ENCODE data around the gene KIF19. TPM values are rescaled to one million over a fixed set of nuclear protein-coding genes. Genes with fewer than 3 reads are reported as not detected.

The KIF19 gene
- total RNA-seq, 3 donors from 2014 or later, result 0.73 to 7.4 (median 2.4) TPM

DNA sequence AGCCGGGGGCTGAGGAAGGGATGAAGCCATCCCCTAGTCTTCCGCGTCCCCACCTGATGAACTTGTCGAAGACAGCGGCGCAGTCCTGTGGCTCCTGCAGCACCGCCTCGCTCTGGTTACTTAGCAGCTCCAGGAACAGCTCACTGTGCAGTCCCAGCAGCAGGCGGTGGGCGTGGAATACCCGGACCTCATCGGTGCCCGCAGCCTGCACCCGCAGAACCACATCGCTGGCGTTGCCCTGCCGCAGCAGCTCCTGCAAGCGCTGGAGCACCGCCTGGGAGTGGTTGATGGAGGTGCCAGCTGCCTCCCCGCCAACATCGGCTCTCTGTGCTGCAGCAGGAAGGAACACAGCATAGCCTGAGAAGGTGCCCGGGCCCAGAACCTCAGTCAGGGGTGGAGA lies 33.9 kb downstream of the KIF19 start:
- DNase-seq, result no peak
- Histone ChIP-seq H3K4me3 (no peak overlapping the region), H3K36me3 (ENCODE audit: low read depth) (no peaks in the 10 kb centered on the region), H3K9me3 (no peaks in the 10 kb centered on the region), H3K4me1 (ENCODE audit: low read depth) (peaks cover 4% of the 10 kb centered on the region)
- intact Hi-C loops (cut with DNase I, micrococcal nuclease), result no loop called here
- ATAC-seq, result no peak
- TF ChIP-seq, protein P1, sequence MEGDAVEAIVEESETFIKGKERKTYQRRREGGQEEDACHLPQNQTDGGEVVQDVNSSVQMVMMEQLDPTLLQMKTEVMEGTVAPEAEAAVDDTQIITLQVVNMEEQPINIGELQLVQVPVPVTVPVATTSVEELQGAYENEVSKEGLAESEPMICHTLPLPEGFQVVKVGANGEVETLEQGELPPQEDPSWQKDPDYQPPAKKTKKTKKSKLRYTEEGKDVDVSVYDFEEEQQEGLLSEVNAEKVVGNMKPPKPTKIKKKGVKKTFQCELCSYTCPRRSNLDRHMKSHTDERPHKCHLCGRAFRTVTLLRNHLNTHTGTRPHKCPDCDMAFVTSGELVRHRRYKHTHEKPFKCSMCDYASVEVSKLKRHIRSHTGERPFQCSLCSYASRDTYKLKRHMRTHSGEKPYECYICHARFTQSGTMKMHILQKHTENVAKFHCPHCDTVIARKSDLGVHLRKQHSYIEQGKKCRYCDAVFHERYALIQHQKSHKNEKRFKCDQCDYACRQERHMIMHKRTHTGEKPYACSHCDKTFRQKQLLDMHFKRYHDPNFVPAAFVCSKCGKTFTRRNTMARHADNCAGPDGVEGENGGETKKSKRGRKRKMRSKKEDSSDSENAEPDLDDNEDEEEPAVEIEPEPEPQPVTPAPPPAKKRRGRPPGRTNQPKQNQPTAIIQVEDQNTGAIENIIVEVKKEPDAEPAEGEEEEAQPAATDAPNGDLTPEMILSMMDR (IDR thresholded peaks at IDR 0.05), result no peak

GRCh38 chr17:74360899-74361229 lies 34.8 kb downstream of the KIF19 start:
- intact Hi-C loops (cut with DNase I, micrococcal nuclease), result no loop called here
- Histone ChIP-seq H3K4me1 (ENCODE audit: low read depth) (peaks cover 4% of the 10 kb centered on the region), H3K9me3 (no peaks in the 10 kb centered on the region), H3K4me3 (no peak overlapping the region), H3K36me3 (ENCODE audit: low read depth) (no peaks in the 10 kb centered on the region)
- ATAC-seq, result no peak
- TF ChIP-seq, protein P1 (IDR thresholded peaks at IDR 0.05), result no peak
- DNase-seq, result no peak

DNA sequence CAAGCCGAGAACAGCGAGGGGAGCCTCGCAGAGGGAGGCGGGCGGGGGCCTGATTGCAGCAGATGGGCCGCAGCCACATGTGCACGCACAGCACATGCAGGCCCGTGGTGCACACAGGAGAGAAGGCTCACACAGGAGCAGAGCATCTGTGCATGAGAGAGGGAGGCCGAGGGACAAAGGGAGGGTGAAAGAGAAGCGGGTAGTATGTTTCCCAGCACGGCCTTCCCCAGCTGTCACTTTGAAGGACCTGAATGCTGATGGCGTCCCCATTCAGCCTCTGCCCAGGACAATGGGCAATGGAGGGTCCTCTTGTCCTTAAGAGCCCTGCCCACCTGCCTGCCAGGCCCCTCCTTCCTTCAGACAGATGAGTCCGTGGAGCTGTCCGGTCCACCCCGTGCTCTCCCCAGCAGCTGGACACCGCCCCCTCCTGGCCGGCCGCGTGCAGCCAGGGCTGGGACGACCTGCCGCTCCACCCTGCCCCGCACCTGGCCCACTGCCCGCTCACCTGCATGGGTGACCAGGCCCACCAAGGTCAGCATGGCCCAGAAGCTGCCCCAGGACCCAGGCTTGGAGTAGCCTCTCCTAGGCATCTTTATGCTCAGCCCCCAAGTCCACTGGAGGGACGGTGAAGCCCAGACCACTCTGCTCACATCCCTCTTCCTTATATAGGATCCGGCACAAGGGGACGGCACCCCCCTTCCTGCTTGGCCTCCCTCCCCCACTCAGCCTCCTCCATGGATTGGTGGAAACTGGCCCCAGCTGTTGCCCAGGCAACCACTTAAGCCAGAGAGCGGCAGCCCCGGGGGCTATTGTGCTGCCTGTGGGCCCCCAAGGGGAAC lies 35.4 kb downstream of the KIF19 start, which contains the start of gene BTBD17:
Gene BTBD17 (minus strand): TSS at position 639 of the 839 bp plus-strand sequence. CDS start 49 bp downstream, at position 590.
- TF ChIP-seq, protein P1 (IDR thresholded peaks at IDR 0.05), result peak; percentile 60
- DNase-seq (peak in 2 of 3 donors; percentile 69 to 78), ATAC-seq (peak; percentile 72)
- H3K9me3 ChIP-seq, result no peaks in the 10 kb centered on the region
- intact Hi-C loops (cut with DNase I, micrococcal nuclease), result no loop called here
- no peak within 1 kb of the TSS for H3K4me3 ChIP-seq
- H3K4me1 ChIP-seq (ENCODE audit: low read depth), result peaks cover 4% of the 10 kb centered on the region
- H3K36me3 ChIP-seq (ENCODE audit: low read depth), result no peaks in the 10 kb centered on the region

GRCh38 chr17:74362069-74362405 lies 36.0 kb downstream of the KIF19 start:
- TF ChIP-seq, protein P1 (IDR thresholded peaks at IDR 0.05), result no peak
- no peak overlapping the region for H3K4me3 ChIP-seq
- ATAC-seq, result no peak
- intact Hi-C loops (cut with DNase I, micrococcal nuclease), result no loop called here
- no peak for DNase-seq
- H3K36me3 ChIP-seq (ENCODE audit: low read depth), result no peaks in the 10 kb centered on the region
- no peaks in the 10 kb centered on the region for H3K9me3 ChIP-seq
- peaks cover 4% of the 10 kb centered on the region for H3K4me1 ChIP-seq (ENCODE audit: low read depth)

GRCh38 chr17:74362810-74363498 lies 36.9 kb downstream of the KIF19 start:
- ATAC-seq (no peak), DNase-seq (no peak)
- Histone ChIP-seq H3K4me3 (no peak overlapping the region), H3K9me3 (no peaks in the 10 kb centered on the region), H3K36me3 (ENCODE audit: low read depth) (no peaks in the 10 kb centered on the region), H3K4me1 (ENCODE audit: low read depth) (no peaks in the 10 kb centered on the region)
- TF ChIP-seq, protein P1 (IDR thresholded peaks at IDR 0.05), result no peak
- intact Hi-C loops (cut with DNase I, micrococcal nuclease), result no loop called here

Data from mucosa of descending colon (tissue), 3 donors.